Measurements from ENCODE around the gene TANC1.

DNA sequence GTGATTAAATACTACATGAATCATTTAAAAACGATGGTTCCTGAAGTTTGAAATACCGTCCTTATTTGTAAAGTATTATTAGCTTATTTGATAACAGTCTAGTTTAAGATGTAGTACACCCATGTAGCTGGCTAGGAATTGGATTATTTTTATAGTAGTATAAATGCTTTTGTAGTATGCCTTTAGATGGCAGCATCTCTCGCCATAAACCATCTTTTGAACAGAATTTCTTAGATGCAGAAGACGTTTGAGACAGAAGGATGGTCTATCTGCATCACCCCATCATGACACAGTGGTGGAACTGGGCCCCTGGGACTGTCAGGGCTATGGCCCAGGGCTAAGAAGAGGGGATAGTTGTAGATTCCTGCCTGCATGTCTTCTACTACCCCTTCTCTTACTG, 165.4 kb downstream of the TANC1 start:
- TF ChIP-seq POLR2A (IDR thresholded peaks at IDR 0.05; ENCODE audit: low read length) (no peak), GATA1 (IDR thresholded peaks at IDR 0.05; ENCODE audit: low read depth, low read length) (no peak)

Measured in erythroblast (primary cell).